SK-N-SH (cell line): ENCODE results near the gene CNBD2.

Experiments used
- CHD2 ChIP-seq: fragments of 150-350 bp; IDR thresholded peaks from 2 replicates; pipeline ENCODE4 v1.6.1; 2018; ENCODE audit warnings: low read length; ENCODE audit not compliant: partially characterized antibody
- FOXM1 ChIP-seq: IDR thresholded peaks from 2 replicates; pipeline ENCODE4 v1.4.0; 2012; ENCODE audit warnings: low read depth, mild to moderate bottlenecking
- NFIC ChIP-seq: IDR thresholded peaks from 2 replicates; pipeline ENCODE4 v1.4.0; 2012; ENCODE audit warnings: borderline replicate concordance
- YY1 ChIP-seq: IDR thresholded peaks from 2 replicates; pipeline ENCODE4 v1.4.0; 2012; ENCODE audit warnings: low read depth, mild to moderate bottlenecking

GRCh38 chr20:35963878-35964277 lies 4.5 kb upstream of the CNBD2 start:
- TF ChIP-seq FOXM1 (no peak), YY1 (no peak), NFIC (no peak), CHD2 (no peak)
